ENCODE measurements around the gene POLH. TPM values are rescaled to one million over a fixed set of nuclear protein-coding genes. Genes with fewer than 3 reads are reported as not detected.

The POLH gene
- total RNA-seq, 4 donors from 2014 or later, result 14.8 to 19.5 (median 15.2) TPM

Small RNAs within 50 kb of the gene (small RNA-seq; reads per million reads assigned to genes)
- not detected for gene RF00426

Other genes starting within 250 kb of the POLH start
- gene ZNF318, start 206.5 kb upstream of the POLH start, total RNA-seq, result 10 to 100 TPM; 32.4 to 84.6 (median 37.5) TPM
- gene ABCC10, start 148.6 kb upstream of the POLH start, total RNA-seq, result 10 to 100 TPM; 10.5 to 24.3 (median 19.3) TPM
- 1 to 10 TPM in 2 of 4 donors, under 1 TPM in 1, not detected in 1; 0.89 to 1.3 (median 1.3) TPM for gene DLK2, start 120.6 kb upstream of the POLH start, total RNA-seq
- 10 to 100 TPM; 23.2 to 42.4 (median 34.4) TPM for gene TJAP1, start 98.6 kb upstream of the POLH start, total RNA-seq
- gene LRRC73, start 65.8 kb upstream of the POLH start, total RNA-seq, result 1 to 10 TPM in 3 of 4 donors, under 1 TPM in 1; 0.67 to 2.0 (median 1.6) TPM
- gene YIPF3, start 59.3 kb upstream of the POLH start, total RNA-seq, result 100 to 1,000 TPM; 126 to 145 (median 128) TPM
- 10 to 100 TPM; 27.6 to 41.9 (median 38.2) TPM for gene POLR1C, start 59.1 kb upstream of the POLH start, total RNA-seq
- gene XPO5, start 147 bp upstream of the POLH start, total RNA-seq, result 10 to 100 TPM; 22.2 to 58.6 (median 32.9) TPM
- 10 to 100 TPM; 50.2 to 65.8 (median 58.1) TPM for gene GTPBP2, start 53.1 kb downstream of the POLH start, total RNA-seq
- gene MAD2L1BP, start 59.7 kb downstream of the POLH start, total RNA-seq, result 10 to 100 TPM; 15.9 to 54.8 (median 20.4) TPM
- gene RSPH9, start 68.9 kb downstream of the POLH start, total RNA-seq, result under 1 TPM in 1 of 4 donors, not detected in 3; 0.13 TPM
- gene MRPS18A, start 111.6 kb downstream of the POLH start, total RNA-seq, result 10 to 100 TPM; 26.3 to 61.1 (median 45.1) TPM
- 1,000 to 10,000 TPM in 1 of 4 donors, 100 to 1,000 TPM in 3; 510 to 1,437 (median 630) TPM for gene VEGFA, start 194.0 kb downstream of the POLH start, total RNA-seq